Measurements from ENCODE around the gene CCL4.
A peak's percentile ranks its signal among the peaks of the same experiment; 100 is the strongest.

Gene CCL4

DNA sequence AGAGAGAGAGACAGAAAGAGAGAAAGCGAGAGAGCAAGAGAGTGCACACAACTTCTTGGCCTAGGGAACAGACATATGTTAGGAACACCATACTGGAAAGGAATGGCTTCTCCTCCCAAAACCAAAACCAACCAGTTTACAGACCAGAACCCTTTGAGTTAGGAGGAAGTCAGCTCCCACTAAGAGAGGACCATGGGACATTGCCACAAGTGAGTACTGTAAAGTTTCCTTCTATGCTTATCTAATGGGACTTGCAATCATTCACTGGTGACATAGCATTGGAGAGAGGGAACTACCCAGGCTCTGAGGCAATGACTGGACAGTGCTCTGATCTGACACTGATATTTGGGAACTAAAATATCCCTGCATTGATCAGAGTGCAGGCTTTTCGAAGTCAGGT is 40.4 kb downstream of the CCL4 start:
- no peak for DNase-seq (ENCODE audit: low read depth in 2 of 2)

DNA sequence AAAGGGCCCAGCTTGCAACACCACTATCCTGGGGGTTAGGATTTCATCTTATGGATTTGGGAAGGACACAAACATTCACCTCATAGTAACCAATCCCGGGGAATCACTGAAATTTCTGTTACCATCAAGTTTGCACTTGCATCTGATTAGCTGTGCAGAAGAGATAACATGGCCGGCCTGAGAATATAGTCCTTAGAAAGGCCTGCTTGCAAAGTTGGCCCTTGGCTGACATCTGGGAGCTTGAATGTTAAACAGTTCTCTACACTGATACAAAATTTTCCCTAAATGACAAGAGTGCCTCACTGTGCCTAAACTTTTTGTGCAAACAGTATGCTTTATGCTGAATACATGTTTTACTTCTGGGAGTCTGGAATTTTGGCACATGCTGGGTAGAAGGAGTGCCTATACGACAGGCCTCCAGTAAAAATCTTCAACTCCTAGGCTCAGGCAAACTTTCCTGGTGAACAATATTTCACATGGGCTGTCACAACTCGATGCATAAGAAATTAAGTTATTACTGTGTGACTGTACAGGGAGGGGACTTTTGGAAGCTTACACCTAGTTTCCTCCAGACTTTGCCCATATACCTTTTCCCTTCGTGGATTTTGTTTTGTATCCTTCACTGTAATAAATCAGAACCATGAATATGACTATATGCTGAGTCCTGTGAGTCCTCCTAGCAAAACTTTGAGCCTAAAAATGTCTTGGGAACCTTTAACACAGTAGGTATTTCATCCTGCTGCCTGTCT is 41.5 kb downstream of the CCL4 start:
- no peak for DNase-seq (ENCODE audit: low read depth in 2 of 2)

DNA sequence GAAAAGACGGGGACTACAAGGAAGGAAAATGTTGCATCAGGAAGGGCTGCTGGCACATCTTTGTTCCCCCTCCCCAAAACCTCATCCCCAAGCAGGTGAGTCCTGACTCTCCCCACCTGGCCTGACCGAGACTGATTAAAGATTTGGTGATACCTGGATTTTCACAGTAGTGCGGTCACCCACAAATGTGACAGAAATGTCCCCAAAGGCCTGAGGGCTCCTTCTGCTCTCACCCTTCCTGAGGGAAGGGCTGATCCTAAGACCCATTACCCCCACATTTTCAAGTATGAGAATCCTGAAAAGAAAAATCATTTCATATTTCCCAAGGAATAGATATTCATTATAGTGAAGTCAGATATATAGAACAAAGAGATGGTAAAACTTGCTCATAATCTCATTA is 44.0 kb downstream of the CCL4 start:
- DNase-seq (ENCODE audit: low read depth in 2 of 2), result no peak

DNA sequence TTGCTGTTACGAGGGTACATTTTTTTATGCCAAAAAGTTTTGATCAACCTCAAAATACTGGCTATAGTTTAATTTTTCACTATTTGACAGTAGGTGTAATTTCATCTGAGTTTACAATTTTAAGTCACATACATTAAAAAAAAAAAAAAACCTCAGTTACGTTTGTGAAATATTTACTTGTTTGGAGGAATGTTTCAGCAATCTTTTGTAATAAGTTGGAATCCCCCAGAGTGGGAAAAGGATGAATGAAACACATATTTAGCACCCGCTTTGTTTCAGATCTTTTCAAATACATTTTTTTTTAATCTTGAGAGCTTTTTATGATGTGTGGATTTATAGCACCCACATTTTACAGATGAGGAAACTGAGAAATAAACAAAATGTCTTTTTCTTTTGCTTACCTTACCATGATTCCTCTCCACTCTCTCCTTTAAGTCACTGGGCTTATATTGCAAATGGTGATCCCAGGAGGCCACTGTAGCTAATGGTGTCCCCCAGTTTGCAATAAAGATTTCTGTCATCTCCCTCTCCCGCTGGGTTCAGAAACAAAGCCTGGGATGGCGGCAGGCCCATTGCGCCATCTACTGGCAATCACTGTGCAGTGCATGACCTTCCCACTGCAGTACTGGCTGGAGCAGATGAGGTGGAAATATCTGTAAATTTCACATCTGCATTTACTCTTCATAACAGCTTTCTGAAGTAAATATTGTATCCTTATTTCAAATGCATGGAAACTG is 45.1 kb downstream of the CCL4 start:
- DNase-seq (ENCODE audit: low read depth in 2 of 2), result peak; percentile 45 to 47

DNA sequence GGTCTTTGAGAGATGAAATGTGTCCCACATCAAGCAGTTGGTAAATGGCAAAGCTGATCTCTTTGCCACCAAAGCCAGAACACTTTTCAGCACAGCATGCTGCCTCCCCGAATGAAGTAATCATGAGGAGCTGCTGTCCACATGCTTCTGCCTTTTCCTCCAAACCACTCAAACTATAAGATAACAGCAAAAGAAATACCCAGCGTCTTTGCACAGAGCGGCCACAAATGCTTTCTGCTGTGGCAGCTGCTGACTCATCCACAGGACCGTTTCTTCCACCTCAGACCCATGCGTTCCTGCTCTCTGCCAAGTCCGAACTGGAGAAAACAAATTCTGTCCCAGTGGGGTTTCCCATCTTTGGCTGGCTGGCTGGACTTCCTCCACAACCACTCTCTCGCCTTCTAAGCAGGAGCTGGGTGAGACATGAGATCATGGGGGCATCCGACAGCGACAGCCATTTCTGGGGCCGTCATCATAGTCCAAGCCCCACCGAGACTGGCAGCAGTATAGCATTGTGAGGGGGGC is 45.7 kb downstream of the CCL4 start:
- DNase-seq (ENCODE audit: low read depth in 2 of 2), result peak in 1 of 2 donors; percentile 2

DNA sequence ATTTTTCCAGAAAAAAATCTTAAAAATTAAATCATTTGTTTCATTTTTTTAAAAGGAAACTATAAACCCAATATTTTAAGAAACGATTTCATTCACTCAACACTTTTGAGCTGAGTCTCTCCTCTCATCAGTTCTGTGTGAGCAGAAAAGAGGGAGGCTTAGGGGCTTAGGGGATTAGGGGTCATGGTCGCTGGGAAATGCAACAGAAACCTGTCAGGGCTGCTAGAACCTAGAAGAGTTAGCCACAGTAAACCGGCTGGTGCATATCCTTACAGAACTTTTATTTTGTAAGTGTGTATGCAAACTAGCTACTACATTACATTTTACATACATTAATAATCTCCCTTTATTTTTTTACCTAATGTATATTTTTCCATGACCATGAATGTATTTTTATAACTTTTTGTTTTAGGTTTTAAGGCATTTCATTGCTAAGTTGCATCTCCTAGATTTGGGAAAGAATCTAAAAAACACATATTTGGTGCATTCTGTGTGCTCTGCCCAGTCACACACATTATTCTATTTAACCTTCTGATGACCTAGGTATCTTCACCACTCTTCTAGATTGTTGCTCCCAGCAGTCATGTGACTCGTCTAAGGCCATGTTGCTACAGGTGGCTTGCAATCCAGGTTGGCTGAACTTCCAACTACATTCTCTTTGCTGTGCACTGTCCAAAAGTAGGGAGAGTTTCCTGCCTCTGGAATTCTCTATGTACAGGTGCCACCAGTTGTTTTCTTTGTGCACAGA is 48.4 kb downstream of the CCL4 start:
- no peak for DNase-seq (ENCODE audit: low read depth in 2 of 2)

DNA sequence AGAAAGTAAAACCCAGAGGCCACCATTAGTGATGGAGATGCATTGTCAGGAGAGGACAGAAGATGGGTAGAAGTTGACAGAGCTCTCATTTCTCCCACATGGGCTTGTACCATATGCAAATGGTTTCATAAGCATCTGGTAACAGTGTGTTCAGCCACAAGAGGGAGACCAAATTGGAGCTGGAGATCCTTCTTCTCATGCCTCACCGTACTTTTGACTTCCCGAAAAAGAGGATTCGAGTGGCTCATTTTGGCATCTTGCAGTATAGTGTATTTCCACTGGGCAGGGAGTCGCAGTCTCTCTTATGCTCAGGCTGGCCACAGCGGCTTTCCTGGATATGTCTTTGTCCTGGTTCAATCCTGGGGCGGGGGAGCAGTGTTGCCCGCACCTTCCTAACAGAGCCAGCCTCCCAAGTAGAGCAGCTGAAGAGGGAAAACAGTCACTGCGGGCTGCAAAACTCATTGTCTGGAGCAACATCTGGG is 49.1 kb downstream of the CCL4 start:
- DNase-seq (ENCODE audit: low read depth in 2 of 2), result no peak

DNA sequence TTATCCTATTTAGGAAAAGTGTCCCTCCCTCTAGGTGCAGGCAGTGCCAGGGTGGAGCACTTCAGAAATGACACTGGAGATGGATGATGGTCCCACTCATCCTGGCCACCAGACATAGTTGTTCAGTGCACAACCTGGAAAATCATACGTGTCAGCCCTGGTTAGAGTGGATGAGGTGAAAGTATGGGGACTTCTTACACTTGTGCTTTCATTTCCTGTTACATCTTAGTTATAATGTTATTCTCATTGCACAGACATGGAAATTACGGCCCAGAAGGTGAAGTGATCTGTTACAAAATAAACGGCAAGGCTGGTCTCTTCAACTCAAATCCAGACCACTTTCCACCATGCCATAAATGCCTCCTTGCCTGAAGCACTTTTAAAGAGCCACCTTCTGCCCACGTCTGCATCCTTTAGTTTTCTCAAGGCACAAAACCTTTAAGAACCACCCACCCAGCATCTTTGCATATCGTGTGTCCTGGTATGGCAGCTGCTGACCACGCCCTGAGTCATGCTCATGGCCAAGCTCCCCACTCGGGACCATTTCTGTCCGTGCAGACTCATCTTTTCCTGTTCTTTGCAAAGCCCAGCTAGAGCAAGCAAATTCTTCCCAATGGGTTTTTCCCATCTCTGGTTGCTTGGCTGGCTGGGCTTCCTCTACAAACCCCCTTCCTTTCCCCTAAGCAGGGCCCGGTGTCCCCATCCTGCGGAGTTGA is 50.4 kb downstream of the CCL4 start:
- DNase-seq (ENCODE audit: low read depth in 2 of 2), result no peak

Data from stimulated activated CD8-positive, alpha-beta memory T cell treated with anti-CD3 and anti-CD28 coated beads, Interleukin-15, amount 100 ng/mL, for 48 hours (primary cell).